Liver (tissue), 9 donors: ENCODE results near the gene ETFDH. TPM values are rescaled to one million over a fixed set of nuclear protein-coding genes. Genes with fewer than 3 reads are reported as not detected.

Source experiments
- DNase-seq: peaks from one replicate; pipeline ENCODE4 v3.0.0-alpha.2; 2017; ENCODE audit warnings: low spot score
- H3K27ac ChIP-seq, 2 donors: one replicate each; pipeline ENCODE4 v1.7.0; 2013; ENCODE audit warnings: inconsistent platforms in 2 of 2, low read length in 2 of 2, control low read depth in 1 of 2, low read depth in 1 of 2, mild to moderate bottlenecking in 1 of 2
- H3K27me3 ChIP-seq, 4 donors: one replicate each; pipeline versions ENCODE4 v1.6.1 to v1.7.0; 2013; ENCODE audit warnings: low read length in 3 of 4, inconsistent platforms in 1 of 4, mild to moderate bottlenecking in 1 of 4, moderate library complexity in 1 of 4; ENCODE audit not compliant: control insufficient read depth in 4 of 4, insufficient read depth in 4 of 4
- H3K36me3 ChIP-seq, 4 donors: one replicate each; pipeline versions ENCODE4 v1.6.1 to v1.7.0; 2013; ENCODE audit warnings: low read length in 3 of 4, mild to moderate bottlenecking in 3 of 4, low read depth in 1 of 4, moderate library complexity in 1 of 4; ENCODE audit not compliant: control insufficient read depth in 4 of 4, insufficient read depth in 3 of 4
- H3K4me1 ChIP-seq, 4 donors: one replicate each; pipeline versions ENCODE4 v1.6.1 to v1.7.0; 2013; ENCODE audit warnings: low read length in 3 of 4, mild to moderate bottlenecking in 3 of 4, moderate library complexity in 1 of 4; ENCODE audit not compliant: control insufficient read depth in 4 of 4, insufficient read depth in 4 of 4
- H3K4me3 ChIP-seq, 3 donors: one replicate each; pipeline versions ENCODE4 v1.6.1 to v1.7.0; 2013; ENCODE audit warnings: low read length in 3 of 3, control low read depth in 1 of 3, low read depth in 1 of 3, mild to moderate bottlenecking in 1 of 3
- H3K9ac ChIP-seq, 2 donors: one replicate each; pipeline ENCODE4 v1.7.0; 2013; ENCODE audit warnings: low read length in 2 of 2, mild to moderate bottlenecking in 2 of 2, moderate library complexity in 2 of 2, control low read depth in 1 of 2, low read depth in 1 of 2
- H3K9me3 ChIP-seq, 4 donors: one replicate each; pipeline versions ENCODE4 v1.6.1 to v1.7.0; 2013; ENCODE audit warnings: low read length in 3 of 4; ENCODE audit not compliant: control insufficient read depth in 4 of 4
- ATF3 ChIP-seq: IDR thresholded peaks from 2 replicates; pipeline ENCODE4 v1.6.1; 2016; ENCODE audit warnings: antibody characterized with exemption
- CTCF ChIP-seq: fragments of 150-350 bp; IDR thresholded peaks from 2 replicates; pipeline ENCODE4 v1.5.1; 2017; ENCODE audit warnings: improper control_type of control experiment, low read depth, low read length; ENCODE audit not compliant: missing input control
- EGR1 ChIP-seq, 2 donors: IDR thresholded peaks; 2 replicates each; pipeline ENCODE4 v1.6.1; 2016 to 2018; ENCODE audit warnings: antibody characterized with exemption in 2 of 2, low read depth in 2 of 2
- FOXA2 ChIP-seq: IDR thresholded peaks from 2 replicates; pipeline ENCODE4 v1.6.1; 2016; ENCODE audit warnings: antibody characterized with exemption
- GABPA ChIP-seq, 2 donors: IDR thresholded peaks in 1 of 2; conservative IDR thresholded peaks in 1 of 2; 2 replicates each; pipeline ENCODE4 v1.6.1; 2016; ENCODE audit warnings: antibody characterized with exemption in 2 of 2, mild to moderate bottlenecking in 1 of 2, moderate library complexity in 1 of 2
- HNF4A ChIP-seq, 2 donors: conservative IDR thresholded peaks; 2 replicates each; pipeline ENCODE4 v1.6.1; 2016; ENCODE audit warnings: antibody characterized with exemption in 2 of 2, mild to moderate bottlenecking in 2 of 2
- JUND ChIP-seq, 2 donors: IDR thresholded peaks; 2 replicates each; pipeline ENCODE4 v1.6.1; 2016; ENCODE audit warnings: antibody characterized with exemption in 2 of 2
- RAD21 ChIP-seq, 2 donors: IDR thresholded peaks; 2 replicates each; pipeline ENCODE4 v1.6.1; 2016; ENCODE audit warnings: antibody characterized with exemption in 2 of 2, mild to moderate bottlenecking in 2 of 2
- RXRA ChIP-seq, 2 donors: IDR thresholded peaks; 2 replicates each; pipeline ENCODE4 v1.6.1; 2017 to 2018; ENCODE audit warnings: antibody characterized with exemption in 2 of 2, mild to moderate bottlenecking in 1 of 2
- SP1 ChIP-seq: IDR thresholded peaks from 2 replicates; pipeline ENCODE4 v1.6.1; 2018; ENCODE audit warnings: antibody characterized with exemption, mild to moderate bottlenecking
- TAF1 ChIP-seq: conservative IDR thresholded peaks from 2 replicates; pipeline ENCODE4 v1.6.1; 2016; ENCODE audit warnings: antibody characterized with exemption, mild to moderate bottlenecking
- WGBS: extraction: QIAGEN DNeasy Blood & Tissue Kit; methylation state at CpG from one replicate; pipeline ENCODE4 v1.1.7; 2013; 5-methylcytosine and 5-hydroxymethylcytosine counted together
- polyA plus RNA-seq, 2 donors: library from polyadenylated mRNA; stranded (reverse) in 1 of 2; unstranded in 1 of 2; fragments of 200-250 nt in 1 of 2; fragments of >200 nt in 1 of 2; fragmentation: Nextera tagmentation in 1 of 2; extraction: Ambion mirVana in 1 of 2; gene quantifications; one replicate each; pipeline versions ENCODE4 v1.2.1 to v1.2.3, GENCODE V29; 2013 to 2015
- total RNA-seq, 2 donors: library from RNA; depleted of rRNA; stranded (reverse); fragments of >200 nt; gene quantifications; one replicate each; pipeline ENCODE4 v1.2.3, GENCODE V29; 2014
- TF ChIP-seq, protein P1 (sequence below): IDR thresholded peaks from 2 replicates; pipeline ENCODE4 v1.6.1; 2016; ENCODE audit warnings: antibody characterized with exemption
- TF ChIP-seq, protein P2 (sequence below): IDR thresholded peaks from 2 replicates; pipeline ENCODE4 v1.6.1; 2016; ENCODE audit warnings: antibody characterized with exemption, mild to moderate bottlenecking
- donor health status: healthy.
- donor health status: healthy.
- donor health status: healthy.
- donor health status: healthy.
- donor health status: healthy.

Gene ETFDH
- total and polyA plus RNA-seq, 4 donors, result 40.7 to 151 (median 117) TPM

DNA sequence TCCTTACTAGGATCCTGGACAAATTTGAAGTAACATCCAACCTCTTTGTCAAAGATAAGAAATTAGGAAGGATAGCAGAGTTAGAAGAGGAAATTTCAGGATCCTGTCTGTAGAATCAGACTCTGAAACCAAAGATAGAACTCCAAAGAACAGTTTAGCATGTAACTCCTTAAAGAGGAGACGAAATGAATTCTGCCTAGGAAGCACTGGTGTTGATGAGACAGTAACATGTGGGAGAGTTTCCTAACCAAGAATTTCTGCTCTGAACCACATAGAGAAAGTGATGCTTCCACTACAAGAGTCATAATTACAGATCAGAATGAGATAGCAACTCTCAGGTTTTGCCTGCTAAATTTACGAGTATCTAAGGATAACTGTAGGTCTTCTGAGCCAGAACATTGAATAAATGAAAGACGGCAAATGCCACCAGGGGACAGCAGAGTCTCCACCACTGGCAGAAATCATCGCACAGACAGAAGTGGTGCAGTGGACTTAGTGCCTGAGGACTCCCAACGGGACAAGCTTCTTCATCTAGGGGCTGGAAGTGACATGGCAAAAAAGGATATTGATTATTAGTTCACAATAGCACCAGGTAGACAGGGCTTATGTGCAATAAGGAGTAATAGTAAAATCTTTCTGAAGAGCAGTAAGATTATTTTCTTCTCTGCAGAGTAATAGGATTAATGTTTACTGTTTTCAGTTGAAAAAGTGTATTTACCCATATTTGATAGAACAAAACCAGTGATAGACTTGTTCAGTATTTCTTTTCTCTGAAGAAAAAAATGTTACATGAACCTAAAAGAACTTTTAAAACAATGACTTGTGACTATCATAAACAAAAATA is 57.8 kb downstream of the ETFDH start:
- TF ChIP-seq GABPA (IDR thresholded peaks at IDR 0.05 in 1 of 2, conservative IDR thresholded peaks at IDR 0.05 in 1 of 2) (no peak), CTCF (peak; percentile 93), EGR1 (IDR thresholded peaks at IDR 0.05; ENCODE audit: low read depth in 2 of 2) (no peak), FOXA2 (no peak), JUND (IDR thresholded peaks at IDR 0.05) (no peak), TAF1 (no peak), RXRA (IDR thresholded peaks at IDR 0.05) (peak in 1 of 2 donors; percentile 25), RAD21 (IDR thresholded peaks at IDR 0.05) (peak; percentile 100), SP1 (no peak), HNF4A (conservative IDR thresholded peaks at IDR 0.05) (peak; percentile 47 to 49), ATF3 (no peak)
- TF ChIP-seq, protein P1, sequence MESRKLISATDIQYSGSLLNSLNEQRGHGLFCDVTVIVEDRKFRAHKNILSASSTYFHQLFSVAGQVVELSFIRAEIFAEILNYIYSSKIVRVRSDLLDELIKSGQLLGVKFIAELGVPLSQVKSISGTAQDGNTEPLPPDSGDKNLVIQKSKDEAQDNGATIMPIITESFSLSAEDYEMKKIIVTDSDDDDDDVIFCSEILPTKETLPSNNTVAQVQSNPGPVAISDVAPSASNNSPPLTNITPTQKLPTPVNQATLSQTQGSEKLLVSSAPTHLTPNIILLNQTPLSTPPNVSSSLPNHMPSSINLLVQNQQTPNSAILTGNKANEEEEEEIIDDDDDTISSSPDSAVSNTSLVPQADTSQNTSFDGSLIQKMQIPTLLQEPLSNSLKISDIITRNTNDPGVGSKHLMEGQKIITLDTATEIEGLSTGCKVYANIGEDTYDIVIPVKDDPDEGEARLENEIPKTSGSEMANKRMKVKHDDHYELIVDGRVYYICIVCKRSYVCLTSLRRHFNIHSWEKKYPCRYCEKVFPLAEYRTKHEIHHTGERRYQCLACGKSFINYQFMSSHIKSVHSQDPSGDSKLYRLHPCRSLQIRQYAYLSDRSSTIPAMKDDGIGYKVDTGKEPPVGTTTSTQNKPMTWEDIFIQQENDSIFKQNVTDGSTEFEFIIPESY, result no peak
- TF ChIP-seq, protein P2, sequence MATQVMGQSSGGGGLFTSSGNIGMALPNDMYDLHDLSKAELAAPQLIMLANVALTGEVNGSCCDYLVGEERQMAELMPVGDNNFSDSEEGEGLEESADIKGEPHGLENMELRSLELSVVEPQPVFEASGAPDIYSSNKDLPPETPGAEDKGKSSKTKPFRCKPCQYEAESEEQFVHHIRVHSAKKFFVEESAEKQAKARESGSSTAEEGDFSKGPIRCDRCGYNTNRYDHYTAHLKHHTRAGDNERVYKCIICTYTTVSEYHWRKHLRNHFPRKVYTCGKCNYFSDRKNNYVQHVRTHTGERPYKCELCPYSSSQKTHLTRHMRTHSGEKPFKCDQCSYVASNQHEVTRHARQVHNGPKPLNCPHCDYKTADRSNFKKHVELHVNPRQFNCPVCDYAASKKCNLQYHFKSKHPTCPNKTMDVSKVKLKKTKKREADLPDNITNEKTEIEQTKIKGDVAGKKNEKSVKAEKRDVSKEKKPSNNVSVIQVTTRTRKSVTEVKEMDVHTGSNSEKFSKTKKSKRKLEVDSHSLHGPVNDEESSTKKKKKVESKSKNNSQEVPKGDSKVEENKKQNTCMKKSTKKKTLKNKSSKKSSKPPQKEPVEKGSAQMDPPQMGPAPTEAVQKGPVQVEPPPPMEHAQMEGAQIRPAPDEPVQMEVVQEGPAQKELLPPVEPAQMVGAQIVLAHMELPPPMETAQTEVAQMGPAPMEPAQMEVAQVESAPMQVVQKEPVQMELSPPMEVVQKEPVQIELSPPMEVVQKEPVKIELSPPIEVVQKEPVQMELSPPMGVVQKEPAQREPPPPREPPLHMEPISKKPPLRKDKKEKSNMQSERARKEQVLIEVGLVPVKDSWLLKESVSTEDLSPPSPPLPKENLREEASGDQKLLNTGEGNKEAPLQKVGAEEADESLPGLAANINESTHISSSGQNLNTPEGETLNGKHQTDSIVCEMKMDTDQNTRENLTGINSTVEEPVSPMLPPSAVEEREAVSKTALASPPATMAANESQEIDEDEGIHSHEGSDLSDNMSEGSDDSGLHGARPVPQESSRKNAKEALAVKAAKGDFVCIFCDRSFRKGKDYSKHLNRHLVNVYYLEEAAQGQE, result no peak
- H3K27ac ChIP-seq, result no peak overlapping the region
- no peaks in the 10 kb centered on the region for H3K4me1 ChIP-seq
- no peaks in the 10 kb centered on the region for H3K36me3 ChIP-seq
- peak; percentile 50 for DNase-seq
- H3K9me3 ChIP-seq, result no peaks in the 10 kb centered on the region
- WGBS, result 21% methylated on average over 5 of the region's 5 CpGs
- no peak overlapping the region for H3K9ac ChIP-seq
- H3K27me3 ChIP-seq, result no peaks in the 10 kb centered on the region
- no peak overlapping the region for H3K4me3 ChIP-seq

DNA sequence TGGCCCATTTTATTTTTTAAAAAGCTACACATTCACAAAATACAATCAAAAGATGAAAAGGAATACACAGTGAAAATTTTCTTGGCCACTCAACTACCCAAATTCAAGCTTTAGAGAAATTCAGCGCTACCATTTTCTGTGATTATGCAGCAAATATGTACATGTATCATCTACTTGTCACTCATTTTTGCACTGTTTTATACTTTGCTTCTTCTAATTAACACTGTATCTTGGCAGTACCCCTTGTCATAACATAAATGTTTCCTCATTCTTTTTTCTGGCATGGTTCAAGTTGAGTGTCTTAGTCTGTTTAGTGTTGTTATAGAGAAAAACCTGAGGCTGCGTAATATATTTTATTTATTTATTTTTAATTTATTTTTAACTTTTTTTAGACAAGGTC is 66.8 kb downstream of the ETFDH start:
- Histone ChIP-seq H3K4me3 (no peak overlapping the region), H3K27ac (no peak overlapping the region), H3K4me1 (no peaks in the 10 kb centered on the region), H3K36me3 (no peaks in the 10 kb centered on the region), H3K9ac (no peak overlapping the region), H3K9me3 (no peaks in the 10 kb centered on the region), H3K27me3 (no peaks in the 10 kb centered on the region)
- 96% methylated on average over 2 of the region's 2 CpGs for WGBS
- DNase-seq, result no peak
- TF ChIP-seq JUND (IDR thresholded peaks at IDR 0.05) (no peak), GABPA (IDR thresholded peaks at IDR 0.05 in 1 of 2, conservative IDR thresholded peaks at IDR 0.05 in 1 of 2) (no peak)
